Adrenal gland (tissue), 12 donors: ENCODE results near the gene FGA. TPM values are rescaled to one million over a fixed set of nuclear protein-coding genes. Genes with fewer than 3 reads are reported as not detected.
"Not testable (repeated sequence)": the region's sequence is repeated elsewhere in the genome, so short reads cannot be mapped to it uniquely, and the experiment has no call there.

Source experiments
- DNase-seq, 7 donors: peaks; one replicate each; pipeline ENCODE4 v3.0.0-alpha.2; 2019 to 2020
- H3K27ac ChIP-seq, 5 donors: fragments of 200-600 bp; sonication (generic) in 4 of 5; 1 replicate in 3 of 5; 2 replicates in 2 of 5; pipeline versions ENCODE4 v1.5.1 to v1.8.0; 2016 to 2020; ENCODE audit warnings: mild to moderate bottlenecking in 1 of 5
- H3K27me3 ChIP-seq: fragments of 200-600 bp; 2 replicates; pipeline ENCODE4 v1.8.0; 2021
- H3K36me3 ChIP-seq, 2 donors: fragments of 200-600 bp; replicated peaks in 1 of 2; 1 replicate in 1 of 2; 2 replicates in 1 of 2; pipeline versions ENCODE4 v1.5.1 to v1.8.0; 2018 to 2022
- H3K4me1 ChIP-seq, 2 donors: fragments of 200-600 bp; replicated peaks in 1 of 2; 1 replicate in 1 of 2; 2 replicates in 1 of 2; pipeline versions ENCODE4 v1.5.1 to v1.8.0; 2018 to 2021
- H3K4me3 ChIP-seq, 4 donors: fragments of 200-600 bp; sonication (generic) in 3 of 4; one replicate each; pipeline ENCODE4 v1.5.1; 2016 to 2018
- H3K9me3 ChIP-seq, 3 donors: fragments of 200-600 bp; sonication (generic) in 1 of 3; replicated peaks in 1 of 3; 1 replicate in 2 of 3; 2 replicates in 1 of 3; pipeline versions ENCODE4 v1.5.1 to v1.8.0; 2016 to 2021
- POLR2A ChIP-seq, 2 donors: fragments of 450-650 bp; IDR thresholded peaks; one replicate each; pipeline ENCODE4 v1.6.1; 2017; ENCODE audit warnings: antibody characterized with exemption in 2 of 2, mild to moderate bottlenecking in 2 of 2, moderate library complexity in 1 of 2
- WGBS, 4 donors: extraction: QIAGEN DNeasy Blood & Tissue Kit in 2 of 4; methylation state at CpG; one replicate each; pipeline versions ENCODE4 v1.1.5 to v1.1.7; 2013 to 2017; 5-methylcytosine and 5-hydroxymethylcytosine counted together
- intact Hi-C, 2 donors: fragments of 100-400 bp; cut with DNase I; formaldehyde crosslinking; loops; one replicate each; pipeline versions ENCODE4 v1.14.1 to v1.15.0; 2022 to 2023
- polyA plus RNA-seq, 3 donors: library from polyadenylated mRNA; stranded (reverse); fragments of 200-250 nt in 2 of 3; fragments of 350-450 nt in 1 of 3; fragmentation: Illumina TruSeq in 1 of 3; extraction: RNeasy Lipid Tissue Mini Kit (QIAGEN cat#74804) in 1 of 3; gene quantifications; one replicate each; pipeline ENCODE4 v1.2.3, GENCODE V29; 2013 to 2014
- total RNA-seq, 9 donors: library from RNA; depleted of rRNA in 4 of 9; stranded (reverse); fragments of >200 nt in 4 of 9; fragments of 120-200 nt in 1 of 9; fragmentation: NEBNext Ultra II Directional in 1 of 9; extraction: Animal tissue kit (Norgen Biotek cat#: 25700) in 1 of 9; gene quantifications; one replicate each; pipeline versions ENCODE4 v1.1.0 to v1.2.4, GENCODE V29; 2013 to 2023
- TF ChIP-seq, protein P1 (sequence below), 6 experiments: fragments of 450-650 bp in 4 of 6; fragments of 200-600 bp in 2 of 6; sonication (generic) in 1 of 6; IDR thresholded peaks; 1 replicate in 5 of 6; 2 replicates in 1 of 6; pipeline versions ENCODE4 v1.5.1 to v1.8.0; 2016 to 2021; ENCODE audit warnings: antibody characterized with exemption in 6 of 6, mild to moderate bottlenecking in 2 of 6, moderate library complexity in 1 of 6
- donor health status: healthy with polysubstance abuse.
- donor health status: Bipolar disorder and iron deficiency.
- donor health status: DM: yes; HTN: yes; CAD: no.
- donor health status: DM: no; HTN: no; CAD: no.
- donor health status: DM: no; HTN: no; CAD: no.
- donor health status: DM: yes; HTN: yes; CAD: no.

FGA gene
- total and polyA plus RNA-seq, 12 donors = 0.03 to 4.9 (median 0.72) TPM; not detected in 3

DNA sequence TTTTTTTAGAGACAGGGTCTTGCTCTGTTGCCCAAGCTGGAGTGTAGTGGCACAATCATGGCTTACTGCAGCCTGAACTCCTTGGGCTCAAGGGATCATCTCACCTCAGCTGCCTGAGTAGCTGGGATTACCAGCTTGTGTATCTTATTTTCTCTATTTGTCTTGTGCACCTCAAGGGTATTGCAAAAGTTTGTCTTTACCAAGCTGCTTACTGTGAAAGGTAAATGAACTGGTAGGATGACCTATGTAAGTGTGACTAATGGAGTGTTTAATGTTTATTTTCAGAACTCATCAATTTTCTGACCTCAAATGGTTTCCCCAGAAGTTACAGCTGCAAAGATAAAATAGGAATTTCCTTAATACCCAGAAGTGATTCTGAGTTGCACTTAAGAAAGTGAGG, 5.3 kb upstream of the FGA start:
- Histone ChIP-seq H3K9me3 (no peaks in the 10 kb centered on the region), H3K36me3 (no peaks in the 10 kb centered on the region), H3K27me3 (no peaks in the 10 kb centered on the region), H3K4me3 (no peak overlapping the region), H3K27ac (no peak overlapping the region), H3K4me1 (no peaks in the 10 kb centered on the region)
- no peak for DNase-seq
- no peak for TF ChIP-seq POLR2A (IDR thresholded peaks at IDR 0.05)
- TF ChIP-seq, protein P1, sequence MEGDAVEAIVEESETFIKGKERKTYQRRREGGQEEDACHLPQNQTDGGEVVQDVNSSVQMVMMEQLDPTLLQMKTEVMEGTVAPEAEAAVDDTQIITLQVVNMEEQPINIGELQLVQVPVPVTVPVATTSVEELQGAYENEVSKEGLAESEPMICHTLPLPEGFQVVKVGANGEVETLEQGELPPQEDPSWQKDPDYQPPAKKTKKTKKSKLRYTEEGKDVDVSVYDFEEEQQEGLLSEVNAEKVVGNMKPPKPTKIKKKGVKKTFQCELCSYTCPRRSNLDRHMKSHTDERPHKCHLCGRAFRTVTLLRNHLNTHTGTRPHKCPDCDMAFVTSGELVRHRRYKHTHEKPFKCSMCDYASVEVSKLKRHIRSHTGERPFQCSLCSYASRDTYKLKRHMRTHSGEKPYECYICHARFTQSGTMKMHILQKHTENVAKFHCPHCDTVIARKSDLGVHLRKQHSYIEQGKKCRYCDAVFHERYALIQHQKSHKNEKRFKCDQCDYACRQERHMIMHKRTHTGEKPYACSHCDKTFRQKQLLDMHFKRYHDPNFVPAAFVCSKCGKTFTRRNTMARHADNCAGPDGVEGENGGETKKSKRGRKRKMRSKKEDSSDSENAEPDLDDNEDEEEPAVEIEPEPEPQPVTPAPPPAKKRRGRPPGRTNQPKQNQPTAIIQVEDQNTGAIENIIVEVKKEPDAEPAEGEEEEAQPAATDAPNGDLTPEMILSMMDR (IDR thresholded peaks at IDR 0.05) = no peak
- intact Hi-C loops = no loop called here

DNA sequence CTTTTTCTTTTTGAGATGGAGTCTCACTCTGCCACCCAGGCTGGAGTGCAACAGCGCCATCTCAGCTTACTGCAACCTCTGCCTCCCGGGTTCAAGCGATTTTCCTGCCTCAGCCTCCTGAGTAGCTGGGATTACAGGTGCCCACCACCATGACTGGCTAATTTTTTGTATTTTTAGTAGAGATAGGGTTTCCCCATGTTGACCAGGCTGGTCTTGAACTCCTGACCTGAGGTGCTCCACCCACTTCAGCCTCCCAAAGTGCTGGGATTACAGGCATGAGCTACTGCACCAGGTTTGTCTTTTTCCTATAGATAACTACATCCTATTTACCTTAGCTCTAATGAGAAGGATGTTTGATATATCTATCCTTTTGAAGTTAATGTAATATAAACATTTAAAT, 3.8 kb upstream of the FGA start:
- H3K27ac ChIP-seq, H3K4me1 ChIP-seq, intact Hi-C loops, H3K9me3 ChIP-seq, H3K36me3 ChIP-seq, H3K27me3 ChIP-seq, DNase-seq, H3K4me3 ChIP-seq: not testable (repeated sequence)
- 76 to 86% (median 81%) methylated on average over 3 of the region's 3 CpGs for WGBS, 4 donors

- 36 to 76% (median 57%) methylated on average over 2 of the region's 2 CpGs for WGBS, 4 donors
- TF ChIP-seq POLR2A (IDR thresholded peaks at IDR 0.05) = no peak
- TF ChIP-seq, protein P1 (IDR thresholded peaks at IDR 0.05) = no peak
- H3K9me3 ChIP-seq = no peaks in the 10 kb centered on the region
- H3K4me3 ChIP-seq = no peak overlapping the region
- no peak for DNase-seq
- no peaks in the 10 kb centered on the region for H3K36me3 ChIP-seq
- peaks cover 4% of the 10 kb centered on the region for H3K27me3 ChIP-seq
- intact Hi-C loops = no loop called here
- H3K4me1 ChIP-seq = no peaks in the 10 kb centered on the region
- no peak overlapping the region for H3K27ac ChIP-seq
Observed at GRCh38 chr4:154593868-154594267, 3.3 kb upstream of the FGA start.

GRCh38 chr4:154591890-154592289, 1.3 kb upstream of the FGA start:
- TF ChIP-seq POLR2A (IDR thresholded peaks at IDR 0.05) = no peak
- TF ChIP-seq, protein P1 (IDR thresholded peaks at IDR 0.05) = no peak
- Histone ChIP-seq H3K27me3 (peaks cover 4% of the 10 kb centered on the region), H3K4me3 (no peak overlapping the region), H3K27ac (no peak overlapping the region), H3K36me3 (no peaks in the 10 kb centered on the region), H3K9me3 (no peaks in the 10 kb centered on the region), H3K4me1 (no peaks in the 10 kb centered on the region)
- intact Hi-C loops = no loop called here
- WGBS, 4 donors = 69 to 75% (median 71%) methylated on average over 3 of the region's 3 CpGs
- no peak for DNase-seq

- intact Hi-C loops = no loop called here
- WGBS, 4 donors = 56 to 68% (median 66%) methylated on average over 7 of the region's 7 CpGs
Observed at GRCh38 chr4:154589296-154590197, 995 bp downstream of the FGA start.

More at GRCh38 chr4:154589296-154590197, 995 bp downstream of the FGA start:
- Histone ChIP-seq H3K27me3 (peaks cover 4% of the 10 kb centered on the region), H3K9me3 (no peaks in the 10 kb centered on the region), H3K4me1 (no peaks in the 10 kb centered on the region), H3K36me3 (no peaks in the 10 kb centered on the region), H3K4me3 (no peak overlapping the region), H3K27ac (no peak overlapping the region)
- DNase-seq = no peak
- TF ChIP-seq, protein P1 (IDR thresholded peaks at IDR 0.05) = no peak
- no peak for TF ChIP-seq POLR2A (IDR thresholded peaks at IDR 0.05)
